HepG2 (cell line): ENCODE measurements around the gene TMEM35B. TPM values are rescaled to one million over a fixed set of nuclear protein-coding genes. Genes with fewer than 3 reads are reported as not detected.

ENCODE experiments used
- ATF2 ChIP-seq: sonication (generic); formaldehyde crosslinking; IDR thresholded peaks from 2 replicates; pipeline ENCODE4 v1.4.0; 2020; ENCODE audit warnings: missing genetic modification reagents
- BORCS8-MEF2B ChIP-seq: sonication (generic); formaldehyde crosslinking; IDR thresholded peaks from 2 replicates; pipeline ENCODE4 v1.8.0; 2022; ENCODE audit warnings: mild to moderate bottlenecking, missing genetic modification reagents
- DR1 ChIP-seq: sonication (generic); formaldehyde crosslinking; IDR thresholded peaks from 2 replicates; pipeline ENCODE4 v1.8.0; 2021; ENCODE audit warnings: mild to moderate bottlenecking, missing genetic modification reagents, inconsistent platforms
- FLYWCH1 ChIP-seq: sonication (generic); formaldehyde crosslinking; IDR thresholded peaks from 2 replicates; pipeline ENCODE4 v1.8.1; 2023; ENCODE audit warnings: mild to moderate bottlenecking, missing genetic modification reagents
- GABPA ChIP-seq, 2 experiments: IDR thresholded peaks; 2 replicates each; pipeline ENCODE4 v1.6.1; 2011 to 2016; ENCODE audit warnings: low read depth in 2 of 2, low read length in 1 of 2, missing biosample characterization in 1 of 2, missing genetic modification characterization in 1 of 2
- GABPB1 ChIP-seq: IDR thresholded peaks from 2 replicates; pipeline ENCODE4 v1.6.1; 2016; ENCODE audit warnings: mild to moderate bottlenecking, missing genetic modification reagents, moderate library complexity, missing compliant biosample characterization
- GATAD2A ChIP-seq: IDR thresholded peaks from 2 replicates; pipeline ENCODE4 v1.6.1; 2016
- HOXA5 ChIP-seq: sonication (generic); formaldehyde crosslinking; IDR thresholded peaks from 2 replicates; pipeline ENCODE4 v1.4.0; 2020; ENCODE audit warnings: missing genetic modification reagents
- KDM4B ChIP-seq: sonication (generic); formaldehyde crosslinking; IDR thresholded peaks from 2 replicates; pipeline ENCODE4 v1.4.0; 2020; ENCODE audit warnings: missing genetic modification reagents
- KDM5B ChIP-seq: sonication (generic); formaldehyde crosslinking; IDR thresholded peaks from 2 replicates; pipeline ENCODE4 v1.4.0; 2020; ENCODE audit warnings: missing genetic modification reagents, mild to moderate bottlenecking, borderline replicate concordance
- NR2F6 ChIP-seq, 2 experiments: IDR thresholded peaks; 2 replicates each; pipeline ENCODE4 v1.6.1; 2016; ENCODE audit warnings: antibody characterized with exemption in 1 of 2, mild to moderate bottlenecking in 1 of 2
- PATZ1 ChIP-seq: sonication (generic); formaldehyde crosslinking; IDR thresholded peaks from 2 replicates; pipeline ENCODE4 v1.4.0; 2020; ENCODE audit warnings: missing genetic modification reagents
- POLR2G ChIP-seq: fragments of 200-400 bp; formaldehyde crosslinking; IDR thresholded peaks from 2 replicates; pipeline ENCODE4 v1.6.1; 2018; ENCODE audit warnings: mild to moderate bottlenecking, low read depth, low read length, moderate library complexity
- ZKSCAN8 ChIP-seq: IDR thresholded peaks from 2 replicates; pipeline ENCODE4 v1.6.1; 2016; ENCODE audit warnings: borderline replicate concordance, missing genetic modification reagents, missing compliant biosample characterization
- ZNF205 ChIP-seq: IDR thresholded peaks from 2 replicates; pipeline ENCODE4 v1.6.1; 2018; ENCODE audit warnings: missing biosample characterization, missing genetic modification reagents
- ZNF253 ChIP-seq: sonication (generic); formaldehyde crosslinking; IDR thresholded peaks from 2 replicates; pipeline ENCODE4 v1.8.0; 2022; ENCODE audit warnings: mild to moderate bottlenecking, missing genetic modification reagents, borderline replicate concordance
- ZNF34 ChIP-seq: sonication (generic); formaldehyde crosslinking; IDR thresholded peaks from 2 replicates; pipeline ENCODE4 v1.4.0; 2020; ENCODE audit warnings: mild to moderate bottlenecking, missing genetic modification reagents, borderline replicate concordance
- ZNF530 ChIP-seq: sonication (generic); formaldehyde crosslinking; IDR thresholded peaks from 2 replicates; pipeline ENCODE4 v1.5.0; 2020; ENCODE audit warnings: low read depth, mild to moderate bottlenecking, missing genetic modification reagents
- ZNF558 ChIP-seq: sonication (generic); formaldehyde crosslinking; IDR thresholded peaks from 2 replicates; pipeline ENCODE4 v1.9.0; 2022; ENCODE audit warnings: mild to moderate bottlenecking, missing genetic modification reagents, borderline replicate concordance
- ZNF687 ChIP-seq: sonication (generic); formaldehyde crosslinking; IDR thresholded peaks from 2 replicates; pipeline ENCODE4 v1.5.1; 2020; ENCODE audit warnings: mild to moderate bottlenecking, missing genetic modification reagents, moderate library complexity
- ZNF7 ChIP-seq: IDR thresholded peaks from 2 replicates; pipeline ENCODE4 v1.6.1; 2016; ENCODE audit warnings: missing biosample characterization, missing genetic modification reagents
- ZNF883 ChIP-seq: sonication (generic); formaldehyde crosslinking; IDR thresholded peaks from 2 replicates; pipeline ENCODE4 v1.5.1; 2020; ENCODE audit warnings: mild to moderate bottlenecking, missing genetic modification reagents; ENCODE audit errors: not compliant biosample characterization
- polyA plus RNA-seq, 8 experiments: library from polyadenylated mRNA; depleted of rRNA in 3 of 8; stranded (reverse) in 7 of 8; unstranded in 1 of 8; fragments of >200 nt; fragmentation: Illumina TruSeq in 4 of 8; extraction: Trizol in 4 of 8; gene quantifications; 2 replicates each; pipeline versions ENCODE4 v1.2.1 to v1.2.3, GENCODE V29; 2011 to 2016; ENCODE audit warnings: low read depth in 4 of 8, missing spikeins in 1 of 8, mixed read lengths in 1 of 8; ENCODE audit not compliant: insufficient read depth in 1 of 8
- total RNA-seq, 5 experiments: library from RNA; depleted of rRNA; stranded (reverse); fragments of >200 nt; fragmentation: Illumina TruSeq; extraction: Trizol; gene quantifications; 2 replicates each; pipeline ENCODE4 v1.2.3, GENCODE V29; 2016; ENCODE audit warnings: low read depth in 1 of 5

TMEM35B gene
- total and polyA plus RNA-seq, 2 of the 13 experiments (the other 11 are each of a cell fraction or from before 2014, with no cell fraction given) = 11.5 to 26.0 TPM

- peak; percentile 83 for TF ChIP-seq GABPB1 (CRISPR knock-in tag)
- no peak for TF ChIP-seq ZKSCAN8 (CRISPR knock-in tag)
- no peak for TF ChIP-seq ZNF7 (CRISPR knock-in tag)
- TF ChIP-seq ZNF34 (CRISPR knock-in tag) = 0 out of 2 replicates have a peak, but pooled peaks have one; percentile 50
- TF ChIP-seq ATF2 (CRISPR knock-in tag) = no peak
- TF ChIP-seq NR2F6 (IDR thresholded peaks at IDR 0.05) = no peak
- TF ChIP-seq NR2F6 (CRISPR knock-in tag; IDR thresholded peaks at IDR 0.05) = peak; percentile 5; the same call in 1 of the 2 replicates
- peak; percentile 45; the same call in 1 of the 2 replicates for TF ChIP-seq KDM5B (CRISPR knock-in tag)
- 0 out of 2 replicates have a peak, but pooled peaks have one; percentile 42 for TF ChIP-seq FLYWCH1 (CRISPR knock-in tag)
- peak; percentile 42; the same call in 1 of the 2 replicates for TF ChIP-seq GABPA (IDR thresholded peaks at IDR 0.05; ENCODE audit: low read depth, low read length)
- TF ChIP-seq GABPA (CRISPR knock-in tag; IDR thresholded peaks at IDR 0.05; ENCODE audit: low read depth) = peak; percentile 59
- TF ChIP-seq KDM4B (CRISPR knock-in tag) = 0 out of 2 replicates have a peak, but pooled peaks have one; percentile 62
- TF ChIP-seq POLR2G = peak; percentile 86
- TF ChIP-seq HOXA5 (CRISPR knock-in tag) = 0 out of 2 replicates have a peak, but pooled peaks have one; percentile 46
- 0 out of 2 replicates have a peak, but pooled peaks have one; percentile 32 for TF ChIP-seq DR1 (CRISPR knock-in tag)
- TF ChIP-seq GATAD2A = peak; percentile 49
- peak; percentile 90 for TF ChIP-seq PATZ1 (CRISPR knock-in tag)
- TF ChIP-seq ZNF883 (CRISPR knock-in tag) = peak; percentile 62
- TF ChIP-seq ZNF253 = no peak
- peak; percentile 68; the same call in 1 of the 2 replicates for TF ChIP-seq BORCS8-MEF2B (CRISPR knock-in tag)
- peak; percentile 77 for TF ChIP-seq ZNF687
- no peak for TF ChIP-seq ZNF530 (CRISPR knock-in tag)
- 0 out of 2 replicates have a peak, but pooled peaks have one; percentile 36 for TF ChIP-seq ZNF205 (CRISPR knock-in tag)
- peak; percentile 75; the same call in 1 of the 2 replicates for TF ChIP-seq ZNF558 (CRISPR knock-in tag)
Observed at GRCh38 chr1:34984793-34985608, at the start of gene TMEM35B (continued).
